ENCODE measurements around the gene CBX6.

The CBX6 gene

DNA sequence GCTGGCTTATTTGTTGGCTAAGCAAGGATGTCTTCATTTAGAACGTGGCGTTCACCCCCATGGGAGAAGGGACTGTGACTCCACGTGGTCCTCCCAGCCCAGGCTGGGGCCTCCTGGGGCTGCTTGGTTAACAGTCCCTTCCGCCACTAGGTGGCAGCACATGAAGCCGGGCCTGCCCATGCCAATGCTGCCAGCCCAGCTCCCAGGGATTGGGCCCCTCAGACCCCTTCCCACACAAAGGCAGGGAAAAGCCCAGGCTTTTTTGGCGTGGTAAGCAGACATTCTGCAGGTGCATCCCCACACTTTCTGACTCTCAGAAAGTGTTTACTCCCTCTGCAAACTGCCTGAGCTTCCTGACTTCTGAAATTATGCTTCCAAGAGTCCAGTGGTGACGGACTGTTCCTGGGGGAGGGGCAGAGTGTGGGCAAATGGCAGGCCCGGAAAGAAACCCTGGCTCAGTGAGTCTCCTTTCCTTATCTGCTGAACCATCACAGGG lies 3.1 kb downstream of the CBX6 start:
- TF ChIP-seq POLR2A (IDR thresholded peaks at IDR 0.05; ENCODE audit: low read length) = no peak
- no peak for TF ChIP-seq GATA1 (IDR thresholded peaks at IDR 0.05; ENCODE audit: low read depth, low read length)
- peak; percentile 74 to 87 for DNase-seq

DNA sequence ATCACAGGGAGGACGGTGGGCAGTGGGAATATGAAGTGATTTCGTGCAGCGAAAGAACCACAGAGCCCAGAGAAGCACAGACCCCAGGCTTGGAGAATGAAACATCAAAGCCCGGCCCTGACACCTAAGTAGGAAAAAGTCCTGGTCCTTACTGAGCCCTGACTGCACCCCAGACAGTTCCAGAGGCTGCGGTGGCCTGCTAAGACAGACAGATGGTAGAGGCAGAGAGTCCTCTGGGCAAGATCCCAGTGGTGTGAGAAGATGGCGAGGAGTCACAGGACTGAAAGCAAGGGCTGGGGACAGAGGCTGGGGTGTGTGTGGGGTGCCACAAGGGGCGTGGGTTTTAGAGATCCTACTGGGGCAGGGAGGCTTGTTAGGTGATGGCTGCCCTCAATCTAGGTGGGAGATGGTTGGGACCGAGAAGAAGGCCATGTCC lies 3.7 kb downstream of the CBX6 start:
- DNase-seq = no peak
- no peak for TF ChIP-seq POLR2A (IDR thresholded peaks at IDR 0.05; ENCODE audit: low read length)
- TF ChIP-seq GATA1 (IDR thresholded peaks at IDR 0.05; ENCODE audit: low read depth, low read length) = no peak

DNA sequence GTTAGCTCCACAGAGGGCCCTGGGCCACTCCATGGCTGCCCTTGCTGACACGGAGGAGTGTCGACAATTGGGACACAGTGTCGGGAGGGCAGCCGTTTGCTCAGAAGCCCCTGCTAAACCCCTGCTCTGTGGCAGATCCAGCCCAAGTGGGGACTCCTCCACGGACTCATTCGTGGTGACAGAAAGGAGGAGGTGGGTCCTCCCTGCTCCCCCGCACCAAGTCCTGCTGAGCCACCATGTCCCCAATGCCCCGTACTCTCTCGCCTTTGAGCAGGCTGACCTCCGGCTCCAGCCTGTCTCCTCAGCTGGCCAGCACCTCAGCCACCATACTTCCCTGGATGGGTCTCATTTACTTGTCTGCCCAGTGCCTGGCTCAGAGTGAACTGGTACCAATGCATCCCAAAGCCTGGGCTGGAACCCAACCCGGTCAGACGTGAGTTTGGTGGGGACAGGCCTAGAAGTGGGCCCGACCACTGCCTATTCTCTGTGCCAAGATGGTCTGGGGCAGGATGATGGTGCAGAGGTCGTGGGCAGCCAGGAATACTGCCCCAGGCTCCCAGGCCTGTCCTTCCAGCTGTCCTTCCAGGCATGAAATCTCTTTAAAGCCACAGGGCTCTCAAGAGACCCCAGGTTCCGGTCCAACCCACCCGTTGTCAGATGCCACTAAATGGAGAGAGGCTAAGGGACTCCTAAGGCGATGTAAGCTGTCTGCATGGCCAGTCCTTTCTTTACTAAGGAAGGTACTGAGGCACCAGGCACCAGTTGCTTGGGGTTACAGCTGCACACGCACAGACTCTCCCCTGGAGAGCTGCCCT lies 4.3 kb downstream of the CBX6 start:
- DNase-seq = no peak
- TF ChIP-seq GATA1 (IDR thresholded peaks at IDR 0.05; ENCODE audit: low read depth, low read length) = no peak
- TF ChIP-seq POLR2A (IDR thresholded peaks at IDR 0.05; ENCODE audit: low read length) = no peak

DNA sequence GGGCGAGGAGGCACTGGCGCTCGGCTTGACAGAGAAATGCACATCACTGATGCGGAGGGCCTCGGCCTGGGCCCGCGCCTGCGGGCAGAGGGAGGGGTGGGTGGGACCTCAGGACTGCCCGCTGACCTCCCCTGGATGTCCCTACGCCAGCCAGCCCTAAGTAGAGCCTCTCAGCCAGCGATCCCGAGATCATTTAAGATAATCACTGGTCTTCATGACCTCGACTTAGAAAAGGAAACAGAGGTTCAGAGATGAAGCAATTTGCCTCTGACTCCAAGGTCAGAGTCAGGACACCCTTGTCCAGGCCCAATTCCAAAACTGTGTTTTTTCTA lies 4.9 kb downstream of the CBX6 start:
- DNase-seq = no peak
- TF ChIP-seq POLR2A (IDR thresholded peaks at IDR 0.05; ENCODE audit: low read length) (no peak), GATA1 (IDR thresholded peaks at IDR 0.05; ENCODE audit: low read depth, low read length) (no peak)

DNA sequence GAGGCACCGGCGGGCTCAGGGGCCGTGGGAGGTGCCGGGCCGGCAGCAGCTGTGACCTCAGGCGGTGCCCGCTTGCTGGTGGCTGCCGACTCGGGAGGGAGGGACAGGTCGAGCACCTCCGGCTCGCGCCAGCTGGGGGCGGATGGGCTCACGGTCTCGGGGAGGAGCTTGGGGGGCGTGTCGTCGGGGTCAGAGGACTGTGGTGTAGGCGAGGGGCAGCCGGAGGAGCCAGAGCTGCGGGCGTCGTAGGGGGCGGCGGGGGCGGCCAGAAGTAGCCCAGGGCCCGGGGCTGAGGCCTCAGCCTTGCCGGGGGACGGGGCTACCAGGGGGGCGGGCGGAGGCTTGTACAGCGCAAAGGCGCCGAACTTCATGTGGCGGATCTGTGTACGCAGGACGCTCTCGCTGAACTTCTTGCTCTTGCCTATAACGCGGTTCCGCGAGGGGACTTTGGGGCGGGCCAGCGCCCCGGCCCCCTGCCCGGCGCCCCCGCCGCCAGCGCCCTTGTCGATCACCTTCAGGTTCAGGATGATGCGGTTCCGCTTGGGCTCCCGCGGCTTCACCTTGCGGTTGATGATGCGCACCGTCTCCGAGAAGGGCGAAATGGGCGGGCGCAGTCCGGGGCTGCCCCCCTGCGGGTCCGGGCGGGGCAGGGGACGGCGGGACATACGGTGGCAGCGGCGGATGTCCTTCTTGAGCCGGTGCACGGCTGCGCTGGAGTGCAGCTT lies 5.5 kb downstream of the CBX6 start:
- no peak for DNase-seq
- TF ChIP-seq GATA1 (IDR thresholded peaks at IDR 0.05; ENCODE audit: low read depth, low read length) = no peak

DNA sequence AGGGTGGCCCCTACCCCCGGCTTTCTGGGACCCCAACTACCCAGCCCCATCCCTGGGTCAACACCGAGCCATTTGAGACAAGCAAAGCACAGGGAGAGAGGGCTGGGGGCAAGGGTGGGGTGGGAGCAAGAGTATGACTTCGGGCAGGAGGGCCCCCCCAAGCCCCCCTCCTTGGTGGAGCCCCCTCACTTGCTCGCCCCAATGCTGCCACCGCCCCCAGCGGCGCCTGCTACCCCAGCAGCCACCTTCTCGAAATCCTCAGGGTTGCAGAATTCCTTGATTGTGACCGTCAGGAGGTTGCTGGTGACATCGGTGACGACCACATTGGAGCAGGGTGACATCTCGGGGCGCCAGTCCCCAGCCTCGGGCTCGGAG lies 6.0 kb downstream of the CBX6 start:
- no peak for DNase-seq
- TF ChIP-seq POLR2A (IDR thresholded peaks at IDR 0.05; ENCODE audit: low read length) (no peak), GATA1 (IDR thresholded peaks at IDR 0.05; ENCODE audit: low read depth, low read length) (no peak)

DNA sequence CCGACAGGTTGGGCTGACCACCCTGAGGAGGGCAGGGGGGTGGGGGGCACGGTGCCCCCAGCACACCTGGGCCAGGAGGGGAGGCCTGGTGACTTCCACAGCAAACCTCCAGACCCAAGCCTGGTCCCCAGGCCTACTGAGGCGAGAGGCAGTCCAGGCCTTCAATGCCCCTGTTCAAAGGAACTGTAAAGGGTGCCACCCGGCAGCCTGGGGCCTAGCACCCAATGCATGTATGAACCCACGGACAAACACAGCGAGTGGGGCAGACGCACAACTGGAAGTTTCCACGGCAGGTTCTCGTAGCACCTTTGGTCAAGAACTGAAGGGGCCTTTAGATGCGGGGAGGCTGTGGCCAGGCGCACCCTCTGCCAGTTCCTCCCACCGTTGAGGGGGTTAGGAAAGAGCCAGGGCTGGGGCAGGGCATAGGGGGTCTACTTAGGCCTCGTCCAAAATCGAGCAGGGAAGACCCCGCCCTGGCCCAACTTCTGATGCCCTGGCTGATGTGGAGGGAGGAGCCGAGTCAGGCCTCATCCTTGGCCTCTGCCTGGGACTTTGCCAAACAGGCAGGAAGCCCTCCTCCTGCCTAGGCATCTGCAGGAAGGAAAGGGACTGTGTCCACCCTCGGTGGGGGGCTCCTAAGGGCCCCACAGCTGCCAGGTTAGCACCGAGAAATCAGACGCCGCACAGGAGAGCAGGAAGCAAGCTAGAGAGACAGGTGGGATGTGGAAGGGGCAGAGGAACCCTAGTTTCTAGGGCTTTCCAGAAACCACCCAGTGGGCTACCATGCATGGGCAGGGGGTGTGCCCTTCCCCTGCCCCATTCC lies 6.6 kb downstream of the CBX6 start:
- DNase-seq = no peak
- TF ChIP-seq POLR2A (IDR thresholded peaks at IDR 0.05; ENCODE audit: low read length) (no peak), GATA1 (IDR thresholded peaks at IDR 0.05; ENCODE audit: low read depth, low read length) (no peak)

DNA sequence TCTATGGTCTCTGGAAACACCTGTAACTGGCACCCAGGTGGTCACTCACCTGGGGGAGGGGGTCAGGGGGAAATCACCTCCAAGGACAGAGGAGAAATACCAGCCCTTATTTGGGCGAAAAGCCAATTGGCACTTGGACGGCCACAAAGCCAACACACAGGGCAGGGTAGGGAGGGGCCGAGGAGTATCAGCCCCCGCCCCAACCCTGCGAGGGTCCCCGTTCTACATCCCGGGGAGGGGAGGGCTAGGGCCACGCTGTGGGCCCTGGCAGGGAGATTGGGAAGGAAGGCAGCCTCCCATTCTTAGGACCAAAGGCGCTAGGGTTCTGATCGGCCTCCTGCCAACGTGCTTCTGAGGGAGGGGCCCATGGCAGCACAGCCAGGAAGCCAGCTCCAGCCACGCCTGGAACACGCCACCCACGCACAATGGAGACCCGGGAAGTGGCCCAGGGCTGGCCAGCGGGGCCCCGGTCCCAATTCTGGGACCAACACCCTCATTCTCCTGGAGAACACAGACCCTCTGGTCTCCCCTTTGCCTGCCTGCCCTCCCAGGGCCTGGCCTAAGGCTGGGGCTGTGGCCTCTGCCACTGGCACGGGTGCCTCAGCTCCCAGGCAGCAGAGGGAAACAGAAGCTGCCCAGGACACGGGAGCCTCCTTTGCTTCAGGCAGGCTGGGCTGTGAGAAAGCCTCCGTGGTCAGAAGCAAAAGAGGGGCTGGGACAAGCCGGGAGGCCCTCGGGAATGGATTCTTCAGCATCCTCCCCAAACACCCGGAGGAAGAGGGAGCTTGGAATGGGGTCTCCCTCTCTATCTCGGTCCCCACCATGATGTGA lies 7.4 kb downstream of the CBX6 start:
- no peak for DNase-seq
- TF ChIP-seq POLR2A (IDR thresholded peaks at IDR 0.05; ENCODE audit: low read length) (no peak), GATA1 (IDR thresholded peaks at IDR 0.05; ENCODE audit: low read depth, low read length) (no peak)

DNA sequence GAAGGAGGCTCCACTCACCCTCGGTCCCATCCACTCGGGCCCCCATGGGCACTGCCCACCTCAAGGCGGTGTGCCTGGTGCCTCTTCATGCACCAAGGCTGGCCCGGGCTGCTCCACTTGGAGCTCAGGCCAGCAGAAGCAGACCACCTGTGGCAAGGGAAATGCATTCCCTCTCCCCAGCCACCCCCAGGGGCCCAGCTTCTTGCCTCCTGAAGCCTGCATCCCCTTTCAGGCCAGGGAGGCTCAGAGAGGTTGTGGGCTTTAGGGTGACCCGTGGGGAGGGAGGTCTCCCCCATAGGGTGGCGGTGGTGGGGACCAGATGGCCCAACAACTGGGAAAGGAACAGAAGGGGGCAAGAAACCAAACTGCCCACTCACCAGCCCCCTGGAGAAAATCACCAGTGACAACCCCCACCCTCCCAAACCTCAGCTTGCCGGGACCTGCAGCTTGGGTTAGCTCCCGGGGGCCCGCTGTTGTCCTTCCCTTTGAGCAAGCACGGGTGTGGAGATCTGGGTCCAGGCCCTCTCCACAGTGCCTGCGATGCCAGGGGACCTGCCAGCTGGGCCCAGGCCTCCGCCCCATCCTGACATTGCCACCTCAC lies 8.4 kb downstream of the CBX6 start:
- no peak for TF ChIP-seq POLR2A (IDR thresholded peaks at IDR 0.05; ENCODE audit: low read length)
- TF ChIP-seq GATA1 (IDR thresholded peaks at IDR 0.05; ENCODE audit: low read depth, low read length) = no peak
- DNase-seq = no peak

DNA sequence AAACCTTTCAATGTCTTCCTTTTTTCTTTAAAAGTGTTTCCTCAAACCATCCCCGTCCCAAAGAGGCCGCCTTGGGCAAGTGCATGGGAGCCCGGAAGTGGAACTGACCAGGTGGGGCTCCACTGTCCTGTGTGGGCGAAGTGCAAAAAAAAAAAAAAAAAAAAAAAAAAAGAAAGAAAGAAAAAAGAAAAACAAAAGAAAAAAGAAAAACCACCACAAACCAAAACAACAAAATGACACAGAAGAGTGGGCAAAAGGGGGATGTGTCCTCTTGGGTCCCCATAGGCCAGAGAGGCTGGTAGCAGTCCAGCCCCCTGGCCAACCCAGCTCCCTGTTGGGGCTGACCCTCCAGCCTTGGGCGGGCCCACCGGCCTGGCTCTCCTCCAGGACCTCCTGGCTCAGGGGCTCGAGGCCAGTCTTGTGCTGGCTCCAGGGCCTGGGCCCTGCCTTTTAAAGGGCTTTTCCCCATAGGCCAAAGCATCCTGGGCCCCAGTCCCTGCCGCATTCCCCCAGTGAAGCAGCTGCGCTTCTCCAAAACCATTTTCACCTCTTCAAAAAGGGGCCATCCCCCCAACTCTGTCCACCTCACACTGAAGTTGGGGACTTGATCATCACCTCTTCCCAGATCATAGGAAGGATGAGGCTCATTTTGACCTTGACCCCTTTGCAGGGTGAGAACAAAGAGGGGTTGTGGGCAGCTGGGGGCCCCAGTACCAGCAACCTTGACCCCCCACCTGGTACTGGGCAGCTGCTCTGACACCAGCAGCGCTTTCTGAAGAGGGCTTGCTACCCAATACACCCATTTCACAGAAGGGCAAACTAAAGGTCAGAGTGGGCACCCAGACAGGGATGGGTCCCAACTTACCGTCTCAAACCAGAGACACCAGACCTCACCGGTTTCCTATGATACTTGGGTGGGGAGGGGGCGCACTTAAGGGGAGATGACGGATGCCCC lies 9.4 kb downstream of the CBX6 start:
- DNase-seq = peak; percentile 18 to 29
- TF ChIP-seq GATA1 (IDR thresholded peaks at IDR 0.05; ENCODE audit: low read depth, low read length) = no peak
- no peak for TF ChIP-seq POLR2A (IDR thresholded peaks at IDR 0.05; ENCODE audit: low read length)

DNA sequence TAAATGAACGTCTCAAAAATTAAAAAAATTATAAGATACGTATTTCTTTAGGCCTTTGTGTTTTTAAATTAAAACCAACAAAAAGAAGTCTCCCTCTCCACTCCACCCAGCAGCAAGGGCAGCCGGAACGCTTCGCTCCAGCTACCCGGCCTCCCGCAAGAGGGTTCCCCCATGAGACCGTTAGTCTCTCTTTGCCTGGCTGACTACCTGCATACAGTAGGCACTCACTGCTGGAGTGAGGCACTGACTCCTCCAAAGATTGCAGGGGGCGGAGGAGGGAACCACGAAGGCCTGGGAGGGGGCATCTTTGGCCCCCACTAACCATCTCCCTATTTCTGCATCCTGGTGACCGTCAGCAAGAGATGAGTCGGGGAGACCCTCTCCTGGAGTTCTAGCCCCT lies 10.1 kb downstream of the CBX6 start:
- no peak for TF ChIP-seq GATA1 (IDR thresholded peaks at IDR 0.05; ENCODE audit: low read depth, low read length)
- no peak for TF ChIP-seq POLR2A (IDR thresholded peaks at IDR 0.05; ENCODE audit: low read length)
- DNase-seq = no peak

Measured in erythroblast (primary cell).